Stimulated activated CD4-positive, alpha-beta T cell treated with anti-CD3 and anti-CD28 coated beads, Interleukin-2, amount 100 ng/mL, for 24 hours (primary cell): ENCODE results near the gene TSPAN16.
"Not testable (repeated sequence)": the region's sequence is repeated elsewhere in the genome, so short reads cannot be mapped to it uniquely, and the experiment has no call there.

ENCODE experiments used
- DNase-seq, 2 donors: peaks; one replicate each; pipeline ENCODE4 v3.0.0-alpha.2; 2020

The TSPAN16 gene

GRCh38 chr19:11321191-11322126 is 25.5 kb downstream of the TSPAN16 start:
- no peak for DNase-seq

GRCh38 chr19:11322269-11323024 is 26.5 kb downstream of the TSPAN16 start:
- DNase-seq = no peak

GRCh38 chr19:11323601-11324078 is 27.7 kb downstream of the TSPAN16 start:
- no peak for DNase-seq

GRCh38 chr19:11324079-11324661 is 28.2 kb downstream of the TSPAN16 start:
- peak in 1 of 2 donors; percentile 29 for DNase-seq

GRCh38 chr19:11324748-11325389 is 28.9 kb downstream of the TSPAN16 start:
- no peak for DNase-seq

- DNase-seq = no peak
These were observed 29.6 kb downstream of the TSPAN16 start for GRCh38 chr19:11325544-11325943.

- DNase-seq = no peak
These were observed 34.2 kb downstream of the TSPAN16 start for GRCh38 chr19:11330127-11330526.

GRCh38 chr19:11331502-11331901 is 35.5 kb downstream of the TSPAN16 start:
- no peak for DNase-seq

- no peak for DNase-seq
These were observed 36.9 kb downstream of the TSPAN16 start for GRCh38 chr19:11332822-11333221.

GRCh38 chr19:11333838-11334237 is 37.9 kb downstream of the TSPAN16 start:
- not testable (repeated sequence) for DNase-seq

GRCh38 chr19:11335449-11336146 is 39.6 kb downstream of the TSPAN16 start:
- no peak for DNase-seq

GRCh38 chr19:11337080-11337479 is 41.1 kb downstream of the TSPAN16 start:
- no peak for DNase-seq

GRCh38 chr19:11338121-11338520 is 42.2 kb downstream of the TSPAN16 start:
- DNase-seq = no peak

- DNase-seq = no peak
These were observed 42.8 kb downstream of the TSPAN16 start for GRCh38 chr19:11338569-11339253.

GRCh38 chr19:11339254-11340098 is 43.5 kb downstream of the TSPAN16 start, which contains the start of gene RAB3D:
Gene RAB3D, minus strand, starts transcription at chr19:11339657. Its CDS starts 2,258 bp downstream, at chr19:11337399.
- peak; percentile 86 to 91 for DNase-seq

GRCh38 chr19:11340099-11340467 is 44.1 kb downstream of the TSPAN16 start:
- not testable (repeated sequence) for DNase-seq

GRCh38 chr19:11342429-11342828 is 46.5 kb downstream of the TSPAN16 start:
- no peak for DNase-seq

GRCh38 chr19:11345122-11345803 is 49.3 kb downstream of the TSPAN16 start:
- DNase-seq = no peak

- peak; percentile 98 to 99 for DNase-seq
These were observed 50.4 kb downstream of the TSPAN16 start, which contains the start of the genes CCDC159 and TMEM205 for GRCh38 chr19:11346104-11346940. Gene CCDC159, plus strand, starts transcription at chr19:11346519. Its CDS starts 88 bp downstream, at chr19:11346607. Gene TMEM205, minus strand, starts transcription at chr19:11346268. Its CDS starts 649 bp downstream, at chr19:11345619.
